HG03097 (cell line): Measurements from ENCODE around the gene ZBTB5.
"Not testable (repeated sequence)": the region's sequence is repeated elsewhere in the genome, so short reads cannot be mapped to it uniquely, and the experiment has no call there.

Experiments used
- ATAC-seq: cut with Tn5 transposase; IDR thresholded peaks from one replicate; pipeline ENCODE4 v1.9.1; 2021; ENCODE audit not compliant: unreplicated experiment, low FRiP score

The ZBTB5 gene

GRCh38 chr9:37426431-37426830 lies 38.8 kb downstream of the ZBTB5 start:
- ATAC-seq: not testable (repeated sequence)

GRCh38 chr9:37425298-37425752 lies 39.9 kb downstream of the ZBTB5 start:
- no peak for ATAC-seq

- no peak for ATAC-seq
Measured at GRCh38 chr9:37424686-37425297, 40.5 kb downstream of the ZBTB5 start.

- ATAC-seq: no peak
Measured at GRCh38 chr9:37424204-37424685, 41.0 kb downstream of the ZBTB5 start.

- ATAC-seq: no peak
Measured at GRCh38 chr9:37423508-37423907, 41.7 kb downstream of the ZBTB5 start.

- ATAC-seq: peak; percentile 84
Measured at GRCh38 chr9:37422289-37423104, 42.8 kb downstream of the ZBTB5 start, which contains the start of gene GRHPR. Gene GRHPR (plus strand): TSS chr9:37422696. CDS start chr9:37422751, 55 bp downstream.

- no peak for ATAC-seq
Measured at GRCh38 chr9:37421914-37422288, 43.3 kb downstream of the ZBTB5 start.

GRCh38 chr9:37420271-37421215 lies 44.7 kb downstream of the ZBTB5 start:
- no peak for ATAC-seq

- ATAC-seq: no peak
Measured at GRCh38 chr9:37419204-37419603, 46.0 kb downstream of the ZBTB5 start.

- no peak for ATAC-seq
Measured at GRCh38 chr9:37417857-37418618, 47.2 kb downstream of the ZBTB5 start.

- ATAC-seq: no peak
Measured at GRCh38 chr9:37417252-37417803, 47.9 kb downstream of the ZBTB5 start.

GRCh38 chr9:37415011-37415719 lies 50.1 kb downstream of the ZBTB5 start:
- no peak for ATAC-seq

GRCh38 chr9:37414503-37414943 lies 50.7 kb downstream of the ZBTB5 start:
- no peak for ATAC-seq

GRCh38 chr9:37413311-37413710 lies 51.9 kb downstream of the ZBTB5 start:
- no peak for ATAC-seq

- ATAC-seq: no peak
Measured at GRCh38 chr9:37412431-37413151, 52.7 kb downstream of the ZBTB5 start.

GRCh38 chr9:37410969-37411785 lies 54.1 kb downstream of the ZBTB5 start:
- no peak for ATAC-seq

- ATAC-seq: no peak
Measured at GRCh38 chr9:37410354-37410861, 54.8 kb downstream of the ZBTB5 start.
